K562 (cell line): ENCODE results near the gene HES4. TPM values are rescaled to one million over a fixed set of nuclear protein-coding genes. Genes with fewer than 3 reads are reported as not detected.
A peak's percentile ranks its signal among the peaks of the same experiment; 100 is the strongest.

ENCODE experiments used
- ATAC-seq: fragments of 200-7000 bp; cut with Tn5 transposase; 3 replicates; pipeline ENCODE4 v1.9.1; 2020; ENCODE audit warnings: moderate library complexity
- BruUV-seq: library from RNA; stranded (reverse); fragments of 400-500 nt; replicated peaks from 2 replicates; lab custom pipeline; 2021; lab: Mats Ljungman, UMichigan
- CTCF ChIA-PET: fragments of 300-600 bp; formaldehyde crosslinking; extraction: SDS; loops from one replicate; lab custom pipeline; 2021; ENCODE audit warnings: low intra/inter-chr PET ratio; lab: Yijun Ruan, JAX
- POLR2A ChIA-PET: fragments of 300-600, 350-650 bp; sonication (Branson Sonifier 250); formaldehyde crosslinking; extraction: SDS; loops from one replicate; lab custom pipeline; 2021; ENCODE audit warnings: antibody characterized with exemption, inconsistent platforms; lab: Yijun Ruan, JAX
- DNase-seq, 4 experiments: peaks; one replicate each; pipeline versions ENCODE4 v3.0.0 to v3.0.0-alpha.2; 2011 to 2018; ENCODE audit warnings: low spot score in 3 of 4, mixed read lengths in 3 of 4; ENCODE audit errors: extremely low read depth in 1 of 4
- FAIRE-seq: peaks from 2 replicates; lab custom pipeline; 2011; peaks lifted over from hg19 to GRCh38; lab: Jason Lieb, UNC
- H2AFZ ChIP-seq: 2 replicates; pipeline ENCODE4 v1.6.0; 2011; ENCODE audit warnings: low read depth, low read length, control low read depth, inconsistent platforms
- H3K27ac ChIP-seq: fragments of 200-600 bp; 3 replicates; pipeline ENCODE4 v1.8.0; 2011; ENCODE audit warnings: low read depth, mild to moderate bottlenecking, control low read depth, inconsistent platforms, low read length, moderate library complexity, mixed read lengths; ENCODE audit errors: extremely low read depth
- H3K27me3 ChIP-seq, 2 experiments: fragments of 300-600 bp in 1 of 2; 2 replicates in 1 of 2; 3 replicates in 1 of 2; pipeline versions ENCODE4 v1.6.0 to v1.8.0; 2011; ENCODE audit warnings: inconsistent platforms in 2 of 2, low read length in 2 of 2, mild to moderate bottlenecking in 1 of 2, mixed read lengths in 1 of 2, moderate library complexity in 1 of 2; ENCODE audit not compliant: control insufficient read depth in 2 of 2, insufficient read depth in 2 of 2
- H3K36me3 ChIP-seq: fragments of 300-600 bp; 3 replicates; pipeline ENCODE4 v1.8.0; 2011; ENCODE audit warnings: mild to moderate bottlenecking, low read length, inconsistent platforms; ENCODE audit not compliant: control insufficient read depth, insufficient read depth
- H3K4me1 ChIP-seq, 2 experiments: fragments of 200-600 bp in 1 of 2; replicated peaks in 1 of 2; 2 replicates in 1 of 2; 3 replicates in 1 of 2; pipeline versions ENCODE4 v1.5.1 to v1.8.0; 2011; ENCODE audit warnings: inconsistent platforms in 2 of 2, low read length in 2 of 2, mild to moderate bottlenecking in 1 of 2, mixed read lengths in 1 of 2, moderate library complexity in 1 of 2; ENCODE audit not compliant: control insufficient read depth in 2 of 2, insufficient read depth in 2 of 2
- H3K4me2 ChIP-seq: 2 replicates; pipeline ENCODE4 v1.6.1; 2011; ENCODE audit warnings: low read length, control low read depth, inconsistent platforms, mixed read lengths; ENCODE audit not compliant: insufficient read depth
- H3K4me3 ChIP-seq: fragments of 200-600 bp; sonication (generic), shearing (Covaris generic); 2 replicates; pipeline ENCODE4 v1.5.1; 2016; ENCODE audit warnings: control low read depth, inconsistent platforms
- H3K79me2 ChIP-seq: fragments of 200-600 bp; 3 replicates; pipeline ENCODE4 v1.8.0; 2011; ENCODE audit warnings: low read length, inconsistent platforms; ENCODE audit not compliant: control insufficient read depth, insufficient read depth
- H3K9ac ChIP-seq, 2 experiments: 2 replicates each; pipeline versions ENCODE4 v1.6.0 to v1.6.1; 2011; ENCODE audit warnings: low read depth in 2 of 2, low read length in 2 of 2, control low read depth in 1 of 2, inconsistent platforms in 1 of 2, mild to moderate bottlenecking in 1 of 2, mixed read lengths in 1 of 2; ENCODE audit not compliant: insufficient read depth in 1 of 2
- H3K9me1 ChIP-seq: one replicate; pipeline ENCODE4 v1.6.0; 2011; ENCODE audit warnings: inconsistent platforms, mild to moderate bottlenecking, low read length, moderate library complexity; ENCODE audit not compliant: control insufficient read depth, insufficient read depth
- H3K9me3 ChIP-seq: replicated peaks from 2 replicates; pipeline ENCODE4 v1.5.1; 2011; ENCODE audit warnings: low read depth, low read length, inconsistent platforms; ENCODE audit not compliant: control insufficient read depth, insufficient read depth
- H4K20me1 ChIP-seq: replicated peaks from 2 replicates; pipeline ENCODE4 v1.6.1; 2011; ENCODE audit warnings: low read length, inconsistent platforms, mixed read lengths; ENCODE audit not compliant: control insufficient read depth, insufficient read depth
- ARNT ChIP-seq, 2 experiments: fragments of 450-650 bp; IDR thresholded peaks; 2 replicates each; pipeline ENCODE4 v1.6.1; 2016; ENCODE audit warnings: mild to moderate bottlenecking in 1 of 2
- CHAMP1 ChIP-seq: fragments of 450-650 bp; IDR thresholded peaks from 2 replicates; pipeline ENCODE4 v1.6.1; 2016; ENCODE audit warnings: mild to moderate bottlenecking
- CREM ChIP-seq: IDR thresholded peaks from 2 replicates; pipeline ENCODE4 v1.6.1; 2014; ENCODE audit warnings: antibody characterized with exemption, low read depth
- ETS2 ChIP-seq: IDR thresholded peaks from 2 replicates; pipeline ENCODE4 v1.6.1; 2016; ENCODE audit warnings: borderline replicate concordance, missing genetic modification characterization, mild to moderate bottlenecking, moderate library complexity, missing compliant biosample characterization; ENCODE audit not compliant: poor library complexity, severe bottlenecking
- KLF16 ChIP-seq: IDR thresholded peaks from 2 replicates; pipeline ENCODE4 v1.6.1; 2016; ENCODE audit warnings: antibody characterized with exemption
- MEF2A ChIP-seq: IDR thresholded peaks from 2 replicates; pipeline ENCODE4 v1.6.1; 2011; ENCODE audit warnings: low read depth, mild to moderate bottlenecking, low read length, moderate library complexity; ENCODE audit not compliant: control insufficient read depth
- NRF1 ChIP-seq, 2 experiments: fragments of 450-650 bp; IDR thresholded peaks in 1 of 2; conservative IDR thresholded peaks in 1 of 2; 2 replicates each; pipeline ENCODE4 v1.6.1; 2014; ENCODE audit warnings: mild to moderate bottlenecking in 2 of 2
- RAD21 ChIP-seq, 2 experiments: fragments of 250-450 bp in 1 of 2; fragments of 450-650 bp in 1 of 2; sonication (Bioruptor Pico) in 1 of 2; formaldehyde crosslinking in 1 of 2; IDR thresholded peaks in 1 of 2; conservative IDR thresholded peaks in 1 of 2; 2 replicates each; pipeline versions ENCODE4 v1.4.0 to v1.8.0; 2020 to 2022; ENCODE audit warnings: mild to moderate bottlenecking in 2 of 2, moderate library complexity in 1 of 2
- RAD51 ChIP-seq: fragments of 450-650 bp; IDR thresholded peaks from 2 replicates; pipeline ENCODE4 v1.7.1; 2016; ENCODE audit warnings: low read depth, mild to moderate bottlenecking, borderline replicate concordance
- SAFB ChIP-seq: fragments of 200-400 bp; formaldehyde crosslinking; IDR thresholded peaks from 2 replicates; pipeline ENCODE4 v1.6.1; 2017; ENCODE audit warnings: low read depth, low read length, borderline replicate concordance
- SIN3A ChIP-seq, 2 experiments: fragments of 150-350 bp in 1 of 2; IDR thresholded peaks; 2 replicates each; pipeline ENCODE4 v1.6.1; 2011 to 2016; ENCODE audit warnings: borderline replicate concordance in 2 of 2, low read depth in 2 of 2, low read length in 2 of 2, mild to moderate bottlenecking in 2 of 2, moderate library complexity in 2 of 2; ENCODE audit not compliant: control insufficient read depth in 1 of 2
- TCFL5 ChIP-seq: fragments of 250-450 bp; sonication (Bioruptor Pico); conservative IDR thresholded peaks from 2 replicates; pipeline ENCODE4 v1.6.1; 2021; ENCODE audit warnings: mild to moderate bottlenecking, moderate library complexity, matching md5 sums
- TEAD1 ChIP-seq, 2 experiments: fragments of 450-650 bp in 1 of 2; sonication (generic) in 1 of 2; formaldehyde crosslinking; IDR thresholded peaks; 2 replicates each; pipeline versions ENCODE4 v1.4.0 to v1.8.0; 2020 to 2022; ENCODE audit warnings: mild to moderate bottlenecking in 2 of 2, missing genetic modification reagents in 1 of 2
- ZBED1 ChIP-seq: IDR thresholded peaks from 2 replicates; pipeline ENCODE4 v1.6.1; 2014
- ZBTB1 ChIP-seq: sonication (generic); formaldehyde crosslinking; IDR thresholded peaks from 2 replicates; pipeline ENCODE4 v1.8.1; 2023; ENCODE audit warnings: missing genetic modification reagents, low read depth, mild to moderate bottlenecking, borderline replicate concordance
- ZHX1 ChIP-seq: fragments of 150-350 bp; conservative IDR thresholded peaks from 2 replicates; pipeline ENCODE4 v1.6.1; 2014; ENCODE audit warnings: low read length
- WGBS: fragments of 100-300 bp; shearing (Covaris generic); methylation state at CpG from one replicate; pipeline ENCODE4 v1.1.6; 2016; ENCODE audit warnings: low coverage, mixed read lengths; ENCODE audit not compliant: insufficient coverage; ENCODE audit errors: missing lambda C conversion rate; 5-methylcytosine and 5-hydroxymethylcytosine counted together
- in situ Hi-C: fragments of 300-500 bp; cut with MboI; formaldehyde crosslinking; loops from 4 replicates; pipeline ENCODE4 v1.15.0; 2018; ENCODE audit warnings: inconsistent platforms, mixed read lengths
- intact Hi-C: fragments of 100-400 bp; cut with micrococcal nuclease; formaldehyde crosslinking; loops from 2 replicates; pipeline ENCODE4 v1.14.2; 2022
- polyA plus RNA-seq, 8 experiments: library from polyadenylated mRNA; depleted of rRNA in 4 of 8; stranded (reverse) in 5 of 8; unstranded in 3 of 8; fragments of >200 nt; fragmentation: Nextera tagmentation in 2 of 8; fragmentation: Illumina TruSeq in 1 of 8; extraction: Ambion mirVana in 2 of 8; extraction: Trizol in 1 of 8; gene quantifications; 2 replicates each; pipeline versions ENCODE4 v1.2.1 to v1.2.3, GENCODE V29; 2011 to 2014; ENCODE audit warnings: inconsistent platforms in 1 of 8, missing spikeins in 1 of 8
- total RNA-seq, 7 experiments: library from RNA; depleted of rRNA in 6 of 7; stranded (reverse); fragments of >200 nt in 6 of 7; fragmentation: Illumina TruSeq in 2 of 7; extraction: Trizol in 2 of 7; gene quantifications; 2 replicates each; pipeline versions ENCODE4 v1.2.1 to v1.2.3, GENCODE V29; 2011 to 2021; ENCODE audit warnings: low replicate concordance in 1 of 7

The HES4 gene
- total and polyA plus RNA-seq, 9 of the 15 experiments (the other 6 are each of a cell fraction or from before 2014, with no cell fraction given): 0.21 to 43.7 (median 5.3) TPM; not detected in 2

- whole genome bisulfite sequencing: 12% methylated on average over 43 of the region's 43 CpGs
- intact Hi-C loops: loop anchor here (10.0 kb wide), 1 partner anchor 312 kb away; no protein-coding TSS in a partner anchor
- ChIA-PET CTCF (interaction anchor here (2.9 kb wide), 1 partner anchor 81 kb away, joined by 27 read pairs; no protein-coding TSS in a partner anchor), POLR2A (interaction anchor here (0.6 to 1.7 kb wide), 7 partner anchors 12 to 351 kb away, joined by 3 to 8 read pairs (median 4); partner anchors contain the start of genes PLEKHN1 and TNFRSF18)
- in situ Hi-C loops: loop anchor here (10.0 kb wide), 1 partner anchor 82 kb away; no protein-coding TSS in a partner anchor
- H4K20me1 ChIP-seq: peaks cover 13% of the 10 kb centered on the region
- H3K9ac ChIP-seq: peak overlapping the region in 1 of 2 experiments; percentile 37; a peak in 1 of 4 replicates
- H3K9me3 ChIP-seq: no peaks in the 10 kb centered on the region
- H3K4me1 ChIP-seq: peaks cover 0 to 61% of the 10 kb centered on the region in 2 experiments; a peak in 3 of 5 replicates
- ATAC-seq: no peak
- no TSS peak for BruUV-seq
- H3K27me3 ChIP-seq: peaks cover 39 to 60% of the 10 kb centered on the region in 2 experiments; a peak in 4 of 5 replicates
- no peak for DNase-seq
- H3K4me3 ChIP-seq: no peak overlapping the region
- H3K27ac ChIP-seq: no peak overlapping the region
- no peaks in the 10 kb centered on the region for H3K9me1 ChIP-seq
- no peak overlapping the region for H2AFZ ChIP-seq
- H3K36me3 ChIP-seq: no peaks in the 10 kb centered on the region
- no peak for FAIRE-seq
- no peaks in the 10 kb centered on the region for H3K79me2 ChIP-seq
- no peak overlapping the region for H3K4me2 ChIP-seq
- no peak for TF ChIP-seq CHAMP1
- no peak for TF ChIP-seq MEF2A
- no peak for TF ChIP-seq TEAD1 (CRISPR knock-in tag; IDR thresholded peaks at IDR 0.05)
- peak in 1 of 2 experiments; percentile 51; a peak in 3 of 4 replicates for TF ChIP-seq NRF1 (conservative IDR thresholded peaks at IDR 0.05 in 1 of 2, IDR thresholded peaks at IDR 0.05 in 1 of 2)
- TF ChIP-seq TCFL5 (CRISPR knock-in tag): no peak
- peak; percentile 40; the same call in 1 of the 2 replicates for TF ChIP-seq SAFB
- TF ChIP-seq ZBTB1 (CRISPR knock-in tag): no peak
- no peak for TF ChIP-seq ZHX1
- TF ChIP-seq RAD51: no peak
- TF ChIP-seq ETS2 (tag): no peak
- TF ChIP-seq SIN3A (IDR thresholded peaks at IDR 0.05; ENCODE audit: borderline replicate concordance in 2 of 2, control insufficient read depth in 1 of 2, low read depth in 2 of 2, low read length in 2 of 2): no peak
- no peak for TF ChIP-seq KLF16
- TF ChIP-seq RAD21 (CRISPR knock-in tag; conservative IDR thresholded peaks at IDR 0.05 in 1 of 2, IDR thresholded peaks at IDR 0.05 in 1 of 2): no peak
- no peak for TF ChIP-seq CREM
- TF ChIP-seq ARNT (IDR thresholded peaks at IDR 0.05): no peak
- TF ChIP-seq ZBED1: no peak
These were observed 17.0 kb downstream of the HES4 start for GRCh38 chr1:982765-983436.
